ENCODE results near the gene ZDHHC11. TPM values are rescaled to one million over a fixed set of nuclear protein-coding genes. Genes with fewer than 3 reads are reported as not detected.
"Not testable (repeated sequence)": the region's sequence is repeated elsewhere in the genome, so short reads cannot be mapped to it uniquely, and the experiment has no call there.

The ZDHHC11 gene
- total RNA-seq, 4 donors from 2014 or later, result 1.1 to 7.0 (median 3.3) TPM

DNA sequence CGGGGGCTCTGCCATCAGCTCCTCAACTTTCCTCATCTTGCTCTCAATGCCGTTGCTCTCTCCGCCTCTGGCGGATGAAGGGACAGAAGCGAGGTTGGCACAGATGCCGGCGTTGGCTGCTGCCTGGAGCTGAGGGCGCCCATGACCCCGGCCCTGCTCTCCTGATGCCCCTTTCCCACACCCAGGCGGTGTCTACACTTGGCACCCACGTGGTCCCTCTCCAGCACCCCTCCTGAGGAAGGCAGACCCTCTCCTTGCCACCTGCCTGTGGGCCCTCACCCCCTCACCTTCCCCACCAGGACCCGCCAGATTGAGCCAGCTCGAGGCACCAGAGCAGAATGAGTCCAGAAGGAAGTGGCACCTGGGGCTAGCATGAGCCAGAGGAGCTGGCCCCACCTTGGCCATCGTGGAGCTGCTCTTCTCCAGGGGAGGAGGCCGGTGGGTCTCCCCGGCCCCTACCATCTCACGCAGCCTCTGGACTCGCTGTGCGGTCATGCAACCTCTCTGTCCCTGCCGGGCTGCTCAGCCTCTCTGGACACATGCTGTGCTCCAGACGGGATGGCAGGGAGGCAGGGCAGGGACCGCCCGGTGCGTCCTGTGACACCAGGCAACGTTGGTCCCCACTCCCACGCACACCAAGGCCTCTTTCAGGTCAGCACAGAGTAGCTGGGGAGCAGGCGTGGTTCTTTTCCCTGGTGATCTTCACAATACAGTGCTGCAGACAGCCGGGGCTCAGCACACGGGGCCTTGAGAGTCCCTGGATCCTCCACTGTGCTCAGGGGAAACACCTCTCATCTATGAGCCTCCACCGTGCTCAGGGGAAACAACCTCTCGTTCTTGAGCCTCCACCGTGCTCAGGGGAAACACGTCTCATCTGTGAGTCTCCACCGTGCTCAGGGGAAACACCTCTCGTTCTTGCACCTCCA lies 4.8 kb downstream of the ZDHHC11 start:
- H3K4me3 ChIP-seq; H3K9me3 ChIP-seq; H3K36me3 ChIP-seq; H3K27ac ChIP-seq; DNase-seq; intact Hi-C loops (cut with DNase I): not testable (repeated sequence)
- H3K27me3 ChIP-seq, result peaks cover 0 to 17% (median 0%) of the 10 kb centered on the region in 4 donors
- peaks cover 10 to 26% (median 14%) of the 10 kb centered on the region in 3 donors for H3K4me1 ChIP-seq
- WGBS, 2 donors, result 64 to 92% methylated on average over 7 to 18 of the region's 35 CpGs

DNA sequence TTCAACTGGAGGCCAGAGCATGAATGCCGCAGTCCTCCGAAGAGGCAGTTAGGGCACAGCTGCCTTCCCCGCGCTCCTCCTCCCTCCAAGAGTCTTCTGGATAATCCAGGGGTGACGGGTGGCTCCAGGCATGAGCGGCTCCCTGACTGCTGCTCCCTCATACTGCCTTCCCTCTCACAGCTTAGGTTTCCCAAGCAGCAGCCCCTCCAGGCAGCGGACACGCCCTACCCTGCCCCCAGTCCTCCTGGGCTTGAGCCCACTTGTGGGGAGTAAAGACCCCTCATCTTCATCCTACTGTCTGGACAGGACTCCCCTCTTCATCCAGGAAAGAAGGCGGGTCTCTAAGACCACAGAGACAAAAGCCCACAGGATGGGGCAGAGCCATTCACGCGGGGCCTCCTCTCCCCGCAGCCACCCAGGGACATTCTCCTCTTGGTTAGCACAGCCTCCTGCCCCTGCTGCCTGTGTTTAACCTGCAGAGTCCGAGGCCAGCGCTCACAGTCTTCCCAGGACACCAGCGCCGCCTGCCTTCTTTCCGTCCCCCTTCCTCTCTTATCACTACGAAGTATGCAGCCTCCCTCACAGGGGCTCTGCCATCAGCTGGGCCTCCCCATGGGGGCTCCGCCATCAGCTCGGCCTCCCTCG lies 5.6 kb downstream of the ZDHHC11 start:
- intact Hi-C loops (cut with DNase I); H3K36me3 ChIP-seq; H3K4me3 ChIP-seq; H3K27ac ChIP-seq; DNase-seq; H3K9me3 ChIP-seq; H3K27me3 ChIP-seq: not testable (repeated sequence)
- peaks cover 10 to 26% (median 16%) of the 10 kb centered on the region in 3 donors for H3K4me1 ChIP-seq
- 89% methylated on average over 8 to 12 of the region's 21 CpGs for WGBS, 2 donors

DNA sequence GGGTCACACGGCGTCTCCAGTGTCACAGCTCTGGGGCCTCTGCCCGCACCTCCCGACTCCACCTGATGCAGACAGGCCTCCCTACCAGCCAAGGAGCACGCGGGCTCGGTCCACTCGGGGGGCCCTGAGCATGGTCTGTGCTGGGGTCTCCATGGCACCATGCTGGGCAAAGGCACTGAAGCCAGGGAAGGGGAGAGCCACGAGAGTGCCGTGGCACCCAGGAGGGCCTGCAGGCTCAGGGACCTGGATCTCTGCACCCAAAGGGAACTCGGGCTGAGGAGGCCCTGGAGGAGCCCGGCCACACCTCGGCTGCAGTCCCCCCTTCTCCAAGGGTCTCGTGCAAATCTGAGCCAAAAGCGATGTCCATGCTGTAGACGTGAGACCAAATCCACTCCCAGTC lies 6.4 kb downstream of the ZDHHC11 start:
- H3K4me3 ChIP-seq, H3K27me3 ChIP-seq, H3K9me3 ChIP-seq, H3K27ac ChIP-seq, DNase-seq, H3K36me3 ChIP-seq: not testable (repeated sequence)
- intact Hi-C loops (cut with DNase I), result loop anchor here (5.0 kb wide), 1 partner anchor 87 kb away; no protein-coding TSS in a partner anchor
- WGBS, 2 donors, result 89 to 91% methylated on average over 7 to 13 of the region's 16 CpGs
- H3K4me1 ChIP-seq, result peaks cover 3 to 20% (median 10%) of the 10 kb centered on the region in 3 donors

DNA sequence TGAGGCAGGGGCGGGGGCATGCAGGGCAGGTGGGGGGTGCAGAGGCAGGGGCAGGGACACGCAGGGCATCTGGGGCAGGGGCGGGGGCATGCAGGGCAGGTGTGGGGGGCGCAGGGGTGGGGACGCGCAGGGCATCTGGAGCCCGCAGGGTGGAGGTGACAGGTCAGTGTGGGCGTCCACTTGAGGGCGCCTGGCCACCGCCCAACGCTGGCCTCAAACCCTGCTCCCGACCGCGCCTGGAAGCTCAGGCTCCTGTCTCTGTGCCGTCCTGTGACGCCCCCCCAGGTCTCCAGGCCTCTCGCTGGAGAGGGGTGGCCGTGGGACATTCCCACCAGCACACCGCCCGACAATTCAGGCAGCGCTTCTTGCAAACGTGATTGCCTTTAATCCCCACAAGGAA lies 6.9 kb downstream of the ZDHHC11 start:
- 79% methylated on average over 13 of the region's 22 CpGs; no CpG with 5 or more reads in 1 of the 2 donors for WGBS, 2 donors
- not testable (repeated sequence) for DNase-seq, H3K4me3 ChIP-seq, H3K27ac ChIP-seq, H3K27me3 ChIP-seq, H3K9me3 ChIP-seq, H3K36me3 ChIP-seq
- intact Hi-C loops (cut with DNase I), result loop anchor here (5.0 kb wide), 1 partner anchor 87 kb away; no protein-coding TSS in a partner anchor
- H3K4me1 ChIP-seq, result peaks cover 0 to 17% (median 8%) of the 10 kb centered on the region in 3 donors

DNA sequence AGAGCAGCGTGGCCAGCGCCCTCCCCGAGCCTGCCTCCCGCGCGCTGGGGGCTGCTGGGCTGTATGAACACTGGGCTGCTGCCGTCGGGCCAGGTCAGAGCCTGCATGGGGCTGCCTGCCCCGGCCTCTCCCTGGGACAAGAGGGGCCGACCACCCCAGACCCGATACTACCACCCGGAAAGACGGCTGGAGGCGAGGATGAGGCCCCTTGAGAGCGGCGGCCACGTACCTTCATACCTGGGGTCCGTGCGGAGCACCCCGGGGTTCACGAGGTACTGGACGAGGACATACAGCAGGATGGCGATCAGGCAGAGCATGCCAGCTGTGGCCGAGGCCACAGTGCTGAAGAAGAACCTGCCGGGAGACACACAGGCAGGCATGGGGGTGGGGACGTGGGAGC lies 7.4 kb downstream of the ZDHHC11 start:
- not testable (repeated sequence) for H3K27ac ChIP-seq, H3K27me3 ChIP-seq, H3K36me3 ChIP-seq, DNase-seq, H3K9me3 ChIP-seq, H3K4me3 ChIP-seq
- peaks cover 0 to 21% (median 8%) of the 10 kb centered on the region in 3 donors for H3K4me1 ChIP-seq
- intact Hi-C loops (cut with DNase I), result loop anchor here (5.0 kb wide), 1 partner anchor 86 kb away; no protein-coding TSS in a partner anchor
- WGBS, 2 donors, result no CpG with 5 or more reads among the region's 26 CpGs

DNA sequence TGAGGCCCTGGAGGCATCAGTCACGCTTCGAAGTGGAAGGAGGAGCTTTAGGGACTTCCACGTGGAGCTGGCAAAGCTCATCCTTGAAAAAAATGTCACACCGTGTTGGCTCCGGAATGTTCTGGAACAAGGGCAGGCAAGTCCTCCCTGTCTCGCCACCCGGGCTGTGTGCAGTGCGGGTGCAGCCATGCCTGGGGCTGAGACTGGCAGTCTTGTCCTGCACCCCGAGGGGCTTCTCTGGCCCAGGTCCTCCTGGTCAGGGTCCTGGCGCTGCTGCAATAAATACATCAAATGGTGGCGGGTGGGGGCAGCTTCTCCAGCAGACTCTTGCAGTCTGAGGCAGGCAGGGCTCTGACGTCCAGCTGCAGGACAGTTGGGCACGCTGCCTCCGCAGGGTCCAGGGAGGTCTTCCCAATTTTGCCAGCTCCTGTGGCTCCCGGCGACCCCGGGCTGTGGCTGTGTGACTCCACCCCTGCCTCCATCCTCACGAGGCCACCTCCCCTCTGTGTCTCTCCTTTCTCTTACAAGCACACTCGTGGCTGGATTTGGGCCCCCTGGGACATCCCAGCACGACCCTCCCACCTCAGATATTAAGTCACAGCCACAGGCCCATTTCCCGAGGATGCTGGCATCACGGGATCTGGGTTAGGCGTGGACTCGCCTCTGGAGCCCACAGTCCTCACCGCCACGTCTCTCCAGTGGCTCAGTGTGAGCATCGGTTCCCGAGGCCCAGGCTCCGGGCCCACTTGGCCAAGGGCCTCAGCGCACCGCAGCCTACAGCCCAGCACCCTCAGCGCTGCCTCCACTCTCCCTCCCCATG lies 8.2 kb downstream of the ZDHHC11 start:
- H3K36me3 ChIP-seq, DNase-seq, H3K27ac ChIP-seq, H3K27me3 ChIP-seq, H3K4me3 ChIP-seq, H3K9me3 ChIP-seq: not testable (repeated sequence)
- peaks cover 0 to 27% (median 8%) of the 10 kb centered on the region in 3 donors for H3K4me1 ChIP-seq
- intact Hi-C loops (cut with DNase I), result loop anchor here (5.0 kb wide), 1 partner anchor 85 kb away; no protein-coding TSS in a partner anchor
- 86 to 92% methylated on average over 18 to 20 of the region's 32 CpGs for WGBS, 2 donors

DNA sequence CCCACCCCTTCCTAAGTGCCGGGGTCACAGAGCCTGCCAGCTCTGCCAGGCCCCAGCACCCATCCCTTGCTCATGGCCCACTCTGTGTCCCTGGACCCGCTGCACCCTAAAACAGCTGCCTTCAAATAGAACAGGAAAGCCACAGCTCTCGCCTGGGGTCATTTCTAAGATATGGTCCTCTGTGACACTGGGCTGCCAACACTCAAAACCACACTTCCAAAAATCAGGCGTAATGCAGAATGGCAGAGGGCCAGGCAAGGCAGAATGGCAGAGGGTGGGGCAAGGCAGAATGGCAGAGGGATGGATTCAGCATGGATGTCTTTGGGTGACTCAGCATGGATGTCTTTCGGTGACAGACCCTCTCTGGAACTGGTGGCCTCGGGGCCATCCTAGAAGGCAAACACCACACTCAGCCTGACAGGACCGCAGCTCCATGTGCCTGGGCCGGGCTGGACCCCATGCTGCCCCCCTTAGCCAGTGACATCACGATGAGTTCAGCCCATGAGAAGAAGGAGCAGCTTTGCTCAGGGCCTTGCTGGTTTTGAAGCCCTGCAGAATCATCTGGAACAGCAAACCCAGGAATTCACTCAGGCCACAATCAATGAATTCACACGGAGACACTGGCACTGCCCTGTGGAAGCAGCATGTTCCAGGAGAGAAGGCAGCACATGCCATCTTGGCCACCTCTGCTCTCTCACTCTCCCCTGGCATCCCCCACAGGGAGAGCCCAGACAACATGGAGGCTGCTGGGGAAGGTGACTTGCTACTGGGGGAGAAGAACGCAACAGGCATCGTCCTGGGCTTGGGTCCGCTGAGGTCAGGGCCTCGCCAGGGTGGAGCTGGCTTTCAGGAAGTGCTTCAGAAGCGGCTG lies 9.0 kb downstream of the ZDHHC11 start:
- H3K9me3 ChIP-seq, H3K36me3 ChIP-seq, H3K4me3 ChIP-seq, H3K27ac ChIP-seq, H3K27me3 ChIP-seq, DNase-seq: not testable (repeated sequence)
- H3K4me1 ChIP-seq, result peaks cover 0 to 35% (median 8%) of the 10 kb centered on the region in 3 donors
- intact Hi-C loops (cut with DNase I), result loop anchor here (5.0 kb wide), 1 partner anchor 84 kb away; no protein-coding TSS in a partner anchor
- 80 to 85% methylated on average over 5 to 10 of the region's 15 CpGs for WGBS, 2 donors

DNA sequence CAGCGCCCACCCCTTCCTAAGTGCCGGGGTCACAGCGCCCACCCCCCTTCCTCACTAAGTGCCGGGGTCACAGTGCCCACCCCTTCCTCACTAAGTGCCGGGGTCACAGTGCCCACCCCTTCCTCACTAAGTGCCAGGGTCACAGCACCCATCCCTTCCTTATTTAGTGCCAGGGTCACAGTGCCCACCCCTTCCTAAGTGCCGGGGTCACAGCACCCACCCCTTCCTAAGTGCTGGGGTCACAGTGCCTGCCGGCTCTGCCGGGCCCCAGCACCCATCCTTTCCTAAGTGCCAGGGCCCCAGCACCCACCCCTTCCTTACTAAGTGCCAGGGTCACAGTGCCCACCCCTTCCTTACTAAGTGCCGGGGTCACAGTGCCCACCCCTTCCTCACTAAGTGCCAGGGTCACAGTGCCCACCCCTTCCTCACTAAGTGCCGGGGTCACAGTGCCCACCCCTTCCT lies 9.8 kb downstream of the ZDHHC11 start:
- DNase-seq, H3K4me3 ChIP-seq, H3K36me3 ChIP-seq, H3K9me3 ChIP-seq, H3K27me3 ChIP-seq, H3K27ac ChIP-seq: not testable (repeated sequence)
- WGBS, 2 donors, result 65 to 72% methylated on average over 3 to 4 of the region's 10 CpGs
- intact Hi-C loops (cut with DNase I), result loop anchor here (5.0 kb wide), 1 partner anchor 84 kb away; no protein-coding TSS in a partner anchor
- H3K4me1 ChIP-seq, result peaks cover 0 to 37% (median 8%) of the 10 kb centered on the region in 3 donors

DNA sequence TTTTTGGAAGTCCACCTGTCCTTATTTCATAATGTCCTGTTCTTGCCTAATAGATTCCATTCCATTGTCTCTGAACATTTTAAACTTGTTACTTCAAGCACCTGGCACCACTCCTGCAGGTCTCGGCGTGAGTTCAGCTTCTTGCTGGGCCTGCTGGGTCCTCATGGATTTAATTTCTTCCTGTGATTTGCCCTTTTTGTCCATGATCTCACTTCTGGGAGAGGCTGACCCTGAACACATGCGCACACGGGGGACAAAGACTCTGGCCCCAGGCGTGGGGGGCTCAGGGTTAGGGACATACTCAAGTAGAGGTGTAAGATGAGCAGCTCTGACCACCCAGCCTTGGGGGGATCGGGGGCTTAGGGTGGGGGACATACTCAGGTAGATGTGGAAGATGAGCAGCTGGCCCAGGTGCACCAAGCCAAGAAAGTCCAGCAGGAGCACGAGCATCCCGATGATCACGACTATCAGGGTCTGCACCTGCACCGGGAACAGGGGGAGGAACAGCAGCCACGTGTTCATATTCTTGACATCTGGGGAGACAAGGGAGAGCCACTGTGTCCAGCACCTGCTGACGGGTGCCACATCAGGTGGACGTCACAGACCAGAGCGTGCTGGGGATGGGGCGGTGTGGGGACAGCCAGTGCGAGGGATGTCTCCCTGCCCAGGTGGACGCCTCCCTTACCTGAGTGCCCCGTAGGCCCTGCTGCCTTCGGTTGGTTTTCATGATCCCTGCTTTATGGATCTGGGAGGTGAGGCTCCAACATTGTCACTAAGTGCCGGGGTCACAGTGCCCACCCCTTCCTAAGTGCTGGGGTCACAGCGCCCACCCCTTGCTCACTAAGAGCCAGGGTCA lies 10.4 kb downstream of the ZDHHC11 start:
- not testable (repeated sequence) for H3K4me3 ChIP-seq, DNase-seq, H3K9me3 ChIP-seq, H3K27ac ChIP-seq, H3K36me3 ChIP-seq, H3K27me3 ChIP-seq
- WGBS, 2 donors, result 75 to 81% methylated on average over 17 to 19 of the region's 21 CpGs
- intact Hi-C loops (cut with DNase I), result loop anchor here (5.0 kb wide), 1 partner anchor 83 kb away; no protein-coding TSS in a partner anchor
- H3K4me1 ChIP-seq, result peaks cover 0 to 37% (median 8%) of the 10 kb centered on the region in 3 donors

All from esophagus squamous epithelium (tissue), 5 donors.